Omental fat pad (tissue), 4 donors: ENCODE measurements around the gene ABCD1. TPM values are rescaled to one million over a fixed set of nuclear protein-coding genes. Genes with fewer than 3 reads are reported as not detected.
"Not testable (repeated sequence)": the region's sequence is repeated elsewhere in the genome, so short reads cannot be mapped to it uniquely, and the experiment has no call there.

Experiments
- ATAC-seq: fragments of 150-250 bp; one replicate; pipeline ENCODE4 v1.9.1; 2016; ENCODE audit warnings: mild to moderate bottlenecking, moderate library complexity; ENCODE audit not compliant: low FRiP score
- DNase-seq: peaks from one replicate; pipeline ENCODE4 v3.0.0-alpha.2; 2019; ENCODE audit warnings: low spot score
- CTCF ChIP-seq, 3 donors: fragments of 450-650 bp; IDR thresholded peaks; one replicate each; pipeline ENCODE4 v1.5.1; 2016 to 2017; ENCODE audit warnings: antibody characterized with exemption in 3 of 3, mild to moderate bottlenecking in 3 of 3, moderate library complexity in 2 of 3
- total RNA-seq, 4 donors: library from RNA; depleted of rRNA; stranded (reverse); fragments of >200 nt; gene quantifications; one replicate each; pipeline ENCODE4 v1.1.0, GENCODE V29; 2016

Gene ABCD1
- 10 to 100 TPM; 17.5 to 38.9 (median 23.4) TPM for total RNA-seq

DNA sequence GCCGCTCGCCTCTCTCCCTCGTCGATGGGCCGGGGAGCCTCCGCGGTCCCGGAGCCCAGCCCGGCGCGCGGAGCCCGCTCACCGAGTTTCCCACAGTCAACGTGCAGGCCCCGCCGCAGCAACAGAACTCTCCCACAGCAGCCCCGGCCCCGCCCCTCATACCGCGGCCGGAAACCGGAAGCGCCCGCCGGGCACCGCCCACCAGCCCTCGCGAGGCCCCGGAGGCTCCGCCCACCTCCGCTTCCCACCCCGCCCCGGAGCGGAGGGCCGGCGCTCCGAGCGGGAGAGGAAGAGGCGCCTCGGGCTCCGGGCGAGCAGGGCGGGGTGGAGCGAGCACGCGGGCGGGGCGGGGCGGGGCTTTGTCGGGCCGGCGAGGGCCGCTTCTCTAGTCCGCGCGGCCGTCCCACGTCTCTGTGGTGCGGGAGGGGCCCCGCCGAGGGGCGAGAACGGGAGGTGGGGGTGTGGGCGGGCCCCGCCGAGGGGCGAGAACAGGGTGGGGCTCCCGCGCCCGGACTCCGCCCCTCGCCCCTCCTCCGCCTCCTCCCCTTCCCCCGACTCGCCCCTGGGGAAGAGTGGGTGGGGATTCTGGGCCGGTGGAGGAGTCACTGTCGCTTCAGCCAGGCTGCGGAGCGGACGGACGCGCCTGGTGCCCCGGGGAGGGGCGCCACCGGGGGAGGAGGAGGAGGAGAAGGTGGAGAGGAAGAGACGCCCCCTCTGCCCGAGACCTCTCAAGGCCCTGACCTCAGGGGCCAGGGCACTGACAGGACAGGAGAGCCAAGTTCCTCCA is at the start of gene ABCD1, which contains the start of gene BCAP31:
ABCD1 (plus strand) TSS at position 605 of the 787 bp plus-strand sequence. CDS start 411 bp downstream, outside the sequence.
BCAP31 (minus strand) TSS at position 136 of the 787 bp plus-strand sequence. CDS start 1,143 bp downstream, outside the sequence.
- peak; percentile 47 for DNase-seq
- TF ChIP-seq CTCF (IDR thresholded peaks at IDR 0.05) = no peak

DNA sequence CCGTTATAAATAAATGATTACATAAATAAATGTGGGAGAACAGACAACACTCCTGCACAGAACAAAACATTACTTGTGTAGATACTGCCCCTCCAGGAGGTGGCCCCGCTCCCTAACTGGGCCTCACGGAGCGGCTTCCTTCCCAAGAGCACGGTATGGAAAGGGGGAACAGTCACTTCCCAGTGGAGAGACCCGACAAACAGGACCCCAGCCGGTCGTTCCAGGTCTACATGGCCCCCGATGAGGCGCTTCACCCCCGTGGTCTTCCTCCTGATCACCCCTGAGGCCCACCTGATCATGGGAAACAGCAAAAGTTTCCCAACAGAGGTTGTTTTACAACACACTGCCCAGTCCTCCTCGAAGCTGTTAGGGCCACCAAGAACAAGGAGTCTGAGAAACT is 43.5 kb upstream of the ABCD1 start:
- no peak for DNase-seq
- TF ChIP-seq CTCF (IDR thresholded peaks at IDR 0.05) = no peak
- ATAC-seq = no peak

More for the DNA sequence above, at the start of gene ABCD1, which contains the start of gene BCAP31:
- peak; percentile 80 for ATAC-seq

- not testable (repeated sequence) for DNase-seq
These were observed 41.2 kb upstream of the ABCD1 start for GRCh38 chrX:153683486-153683885.

DNA sequence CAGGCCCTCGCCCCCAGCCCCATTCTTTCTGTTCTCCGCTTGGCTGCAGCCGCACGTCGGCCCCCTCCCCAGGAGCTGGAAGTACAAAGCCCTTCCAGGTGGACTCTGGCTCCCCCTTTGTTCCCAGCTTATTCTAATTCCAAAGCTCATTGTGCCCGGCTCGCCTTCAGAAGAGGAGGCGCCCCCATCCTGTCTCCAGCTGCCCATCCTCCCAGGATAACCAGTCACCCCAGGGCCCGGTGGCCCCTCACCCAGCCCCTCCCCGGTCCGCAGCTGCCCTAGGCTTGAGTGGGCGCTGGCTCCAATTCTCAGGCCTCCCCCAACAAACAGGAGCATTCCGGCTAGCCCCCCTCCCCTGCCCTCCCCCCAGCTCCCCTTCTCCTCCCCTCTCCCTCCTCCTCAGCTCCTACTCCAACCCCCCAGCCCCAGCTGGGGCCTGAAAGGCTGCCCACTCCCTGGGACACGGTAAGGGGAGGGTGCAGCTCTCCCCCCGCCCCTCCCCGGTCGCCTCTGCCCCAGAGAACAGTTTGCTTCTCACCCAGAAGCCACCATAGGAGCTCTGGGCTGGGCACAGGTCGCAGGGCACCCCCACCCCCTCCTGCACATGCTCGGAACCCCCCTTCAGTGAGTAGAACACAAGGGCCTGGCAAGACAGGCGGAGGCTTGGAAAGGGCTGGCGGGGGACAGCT is 40.0 kb upstream of the ABCD1 start:
- DNase-seq (no peak), ATAC-seq (no peak)
- no peak for TF ChIP-seq CTCF (IDR thresholded peaks at IDR 0.05)

More at GRCh38 chrX:153683486-153683885, 41.2 kb upstream of the ABCD1 start:
- not testable (repeated sequence) for ATAC-seq

DNA sequence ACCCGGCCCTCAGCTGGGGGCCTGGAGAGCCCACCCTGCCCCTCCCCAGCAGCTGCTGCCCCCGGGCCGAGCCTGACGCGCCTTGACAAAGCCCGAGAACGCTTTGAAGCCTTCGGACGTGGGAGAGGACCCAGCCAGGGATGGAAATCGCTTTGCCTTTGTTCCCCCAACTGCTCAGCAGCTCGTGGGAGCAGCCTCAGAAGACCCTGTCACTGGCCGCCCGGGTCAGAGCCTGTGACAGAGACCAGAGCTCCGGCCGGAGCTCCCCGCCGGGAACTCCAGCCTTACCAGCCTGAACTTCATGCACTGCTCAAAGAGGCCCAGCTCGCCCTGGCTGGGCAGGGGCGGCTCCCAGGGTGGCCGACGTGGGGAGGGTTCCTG is 39.5 kb upstream of the ABCD1 start:
- DNase-seq (no peak), ATAC-seq (no peak)
- TF ChIP-seq CTCF (IDR thresholded peaks at IDR 0.05) = no peak

DNA sequence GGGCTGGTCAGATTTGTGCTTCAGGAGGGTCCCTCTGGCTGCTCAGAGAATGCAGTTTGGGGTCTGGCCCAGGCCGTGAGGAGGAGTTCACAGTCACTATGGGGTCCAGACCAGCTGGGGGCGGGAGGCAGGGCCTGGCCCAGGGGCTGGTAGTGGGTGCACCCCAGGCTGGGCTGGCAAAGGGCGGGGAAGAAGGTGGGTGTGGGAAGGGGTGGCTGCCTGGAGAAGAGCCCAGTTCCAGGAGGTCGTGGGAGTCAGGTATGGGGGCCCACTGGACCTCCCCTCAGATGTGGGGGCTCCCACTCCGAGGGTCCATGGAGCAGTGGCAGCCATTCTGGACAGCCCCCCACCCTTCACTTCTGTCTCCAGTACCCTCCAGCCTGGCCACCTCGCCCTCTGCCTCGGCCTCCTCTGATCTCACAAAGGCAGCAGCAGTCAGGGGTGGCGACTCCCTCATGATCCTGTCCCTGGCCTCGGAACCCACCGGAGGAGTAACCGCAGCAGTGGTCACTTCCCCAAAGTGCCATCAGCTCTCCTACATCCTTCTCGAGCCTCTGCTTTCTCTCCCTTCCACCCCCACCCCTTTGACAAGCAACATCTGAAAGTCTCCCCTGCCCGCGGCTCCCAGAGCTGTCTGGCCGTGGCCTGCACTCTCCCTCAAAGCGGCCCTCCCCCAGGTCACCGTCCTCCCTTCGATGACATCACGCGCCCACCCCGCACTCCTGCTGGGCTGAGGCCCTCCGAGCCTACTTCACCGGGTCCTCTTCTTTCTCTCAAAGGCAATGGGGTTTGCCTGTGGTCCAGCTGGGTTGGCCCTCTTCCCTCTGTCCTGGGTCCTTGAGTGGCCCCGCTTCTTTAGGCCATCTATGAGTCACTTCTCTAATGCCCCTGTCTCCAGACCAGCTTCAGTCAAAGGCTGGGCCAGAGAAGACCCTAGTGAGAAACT is 38.6 kb upstream of the ABCD1 start:
- no peak for TF ChIP-seq CTCF (IDR thresholded peaks at IDR 0.05)
- no peak for DNase-seq
- ATAC-seq = no peak

DNA sequence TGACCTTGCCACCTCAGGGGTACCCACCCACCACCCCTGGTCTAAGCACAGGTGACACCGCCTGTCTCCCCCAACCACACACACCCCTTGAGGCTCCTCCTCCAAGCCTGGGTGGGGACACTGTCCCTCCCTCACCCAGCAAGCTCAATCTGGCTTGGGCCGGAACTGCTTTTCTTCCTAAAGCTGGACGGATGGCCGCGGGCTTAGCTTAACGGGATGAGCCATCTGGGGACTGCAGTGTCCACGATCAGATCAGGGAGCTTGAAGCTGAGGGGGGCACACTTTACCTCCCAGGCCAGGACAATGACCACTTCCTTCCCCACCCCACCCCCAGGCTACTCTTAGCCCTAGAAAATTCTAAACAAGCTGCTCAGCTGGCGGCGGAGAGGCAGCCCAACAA is 37.9 kb upstream of the ABCD1 start:
- TF ChIP-seq CTCF (IDR thresholded peaks at IDR 0.05) = no peak
- ATAC-seq (no peak), DNase-seq (no peak)
